DND-41 (cell line): Measurements from ENCODE around the gene RALBP1.

Experiments
- ATAC-seq: fragments of 200-7000 bp; cut with Tn5 transposase; 3 replicates; pipeline ENCODE4 v1.9.1; 2021; ENCODE audit warnings: low read depth; ENCODE audit not compliant: insufficient read depth
- DNase-seq: peaks from one replicate; pipeline ENCODE4 v3.0.0-alpha.2; 2020
- H2AFZ ChIP-seq: 2 replicates; pipeline ENCODE4 v1.6.0; 2012; ENCODE audit warnings: low read depth, low read length
- H3K27ac ChIP-seq: 2 replicates; pipeline ENCODE4 v1.5.1; 2012; ENCODE audit warnings: low read length, inconsistent platforms
- H3K27me3 ChIP-seq: fragments of 200-600 bp; sonication (generic); 2 replicates; pipeline ENCODE4 v1.6.0; 2012; ENCODE audit warnings: low read length, mild to moderate bottlenecking, inconsistent platforms; ENCODE audit not compliant: insufficient read depth, poor library complexity
- H3K36me3 ChIP-seq: 2 replicates; pipeline ENCODE4 v1.5.1; 2012; ENCODE audit warnings: low read length, inconsistent platforms; ENCODE audit not compliant: insufficient read depth
- H3K4me1 ChIP-seq: 2 replicates; pipeline ENCODE4 v1.5.1; 2012; ENCODE audit warnings: mild to moderate bottlenecking, low read length; ENCODE audit not compliant: insufficient read depth
- H3K4me2 ChIP-seq: 2 replicates; pipeline ENCODE4 v1.6.0; 2012; ENCODE audit warnings: mild to moderate bottlenecking, moderate library complexity, low read length, inconsistent platforms; ENCODE audit not compliant: insufficient read depth
- H3K4me3 ChIP-seq, 2 experiments: fragments of 200-600 bp in 1 of 2; shearing (Covaris generic) in 1 of 2; 2 replicates each; pipeline ENCODE4 v1.5.1; 2012 to 2016; ENCODE audit warnings: inconsistent platforms in 2 of 2, low read length in 2 of 2, mild to moderate bottlenecking in 2 of 2, low read depth in 1 of 2, moderate library complexity in 1 of 2
- H3K79me2 ChIP-seq: 2 replicates; pipeline ENCODE4 v1.6.0; 2012; ENCODE audit warnings: low read length, inconsistent platforms; ENCODE audit not compliant: insufficient read depth
- H3K9ac ChIP-seq: 2 replicates; pipeline ENCODE4 v1.6.0; 2012; ENCODE audit warnings: low read depth, mild to moderate bottlenecking, inconsistent platforms, low read length, moderate library complexity
- H3K9me3 ChIP-seq: 2 replicates; pipeline ENCODE4 v1.5.1; 2012; ENCODE audit warnings: low read length, moderate library complexity, mild to moderate bottlenecking, inconsistent platforms; ENCODE audit not compliant: insufficient read depth, severe bottlenecking
- H4K20me1 ChIP-seq: 2 replicates; pipeline ENCODE4 v1.6.0; 2012; ENCODE audit warnings: low read length; ENCODE audit not compliant: insufficient read depth
- EZH2 ChIP-seq: IDR thresholded peaks from 3 replicates; pipeline ENCODE4 v1.6.1; 2012; ENCODE audit warnings: borderline replicate concordance, low read depth, mild to moderate bottlenecking, moderate library complexity, low read length, inconsistent platforms; ENCODE audit not compliant: severe bottlenecking
- TF ChIP-seq, protein P1 (sequence below): IDR thresholded peaks from 2 replicates; pipeline ENCODE4 v1.5.1; 2012; ENCODE audit warnings: borderline replicate concordance, low read length, moderate library complexity, mild to moderate bottlenecking; ENCODE audit not compliant: poor library complexity, severe bottlenecking; ENCODE audit errors: extremely low read depth

RALBP1 gene

DNA sequence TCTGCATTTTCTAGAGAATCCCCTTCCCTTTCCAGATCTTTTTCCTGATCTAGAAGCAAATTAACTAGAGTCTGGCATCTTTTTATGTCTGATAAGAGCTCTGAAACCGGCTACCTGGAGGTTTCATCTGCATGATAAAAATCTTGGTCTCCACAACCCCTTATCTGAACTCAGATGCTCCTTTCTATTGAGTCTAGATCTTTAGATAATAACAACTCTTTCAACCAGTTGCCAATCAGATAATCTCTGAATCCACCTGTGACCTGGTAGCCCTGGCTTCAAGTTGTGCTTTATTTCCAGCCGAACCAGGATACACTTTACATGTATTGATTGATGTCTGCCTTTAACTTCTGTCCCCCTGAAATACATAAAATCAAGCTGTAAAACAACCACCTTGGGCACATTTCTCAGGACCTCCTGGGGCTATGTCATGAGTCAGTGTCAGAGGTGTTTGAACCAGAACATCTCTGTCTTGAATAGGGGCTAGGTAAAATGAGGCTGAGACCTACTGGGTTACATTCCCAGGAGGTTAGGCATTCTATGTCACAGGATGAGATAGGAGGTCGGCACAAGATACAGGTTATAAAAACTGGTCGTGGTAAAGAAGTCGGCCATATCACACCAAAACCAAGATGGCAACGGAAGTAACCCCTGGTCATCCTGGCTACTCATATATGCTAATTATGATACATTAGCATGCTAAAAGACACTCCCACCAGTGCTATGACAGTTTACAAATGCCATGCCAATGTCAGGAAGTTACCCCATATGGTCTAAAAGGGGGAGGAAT is 20.8 kb downstream of the RALBP1 start:
- Histone ChIP-seq H3K36me3 (peaks cover 12% of the 10 kb centered on the region), H3K4me3 (no peak overlapping the region), H3K27me3 (no peaks in the 10 kb centered on the region), H3K79me2 (peaks cover 96% of the 10 kb centered on the region), H3K27ac (no peak overlapping the region), H2AFZ (no peak overlapping the region), H4K20me1 (peaks cover 30% of the 10 kb centered on the region; the same call in 1 of the 2 replicates), H3K4me1 (no peaks in the 10 kb centered on the region), H3K4me2 (no peak overlapping the region), H3K9ac (no peak overlapping the region), H3K9me3 (peaks cover 9% of the 10 kb centered on the region)
- no peak for ATAC-seq
- TF ChIP-seq, protein P1, sequence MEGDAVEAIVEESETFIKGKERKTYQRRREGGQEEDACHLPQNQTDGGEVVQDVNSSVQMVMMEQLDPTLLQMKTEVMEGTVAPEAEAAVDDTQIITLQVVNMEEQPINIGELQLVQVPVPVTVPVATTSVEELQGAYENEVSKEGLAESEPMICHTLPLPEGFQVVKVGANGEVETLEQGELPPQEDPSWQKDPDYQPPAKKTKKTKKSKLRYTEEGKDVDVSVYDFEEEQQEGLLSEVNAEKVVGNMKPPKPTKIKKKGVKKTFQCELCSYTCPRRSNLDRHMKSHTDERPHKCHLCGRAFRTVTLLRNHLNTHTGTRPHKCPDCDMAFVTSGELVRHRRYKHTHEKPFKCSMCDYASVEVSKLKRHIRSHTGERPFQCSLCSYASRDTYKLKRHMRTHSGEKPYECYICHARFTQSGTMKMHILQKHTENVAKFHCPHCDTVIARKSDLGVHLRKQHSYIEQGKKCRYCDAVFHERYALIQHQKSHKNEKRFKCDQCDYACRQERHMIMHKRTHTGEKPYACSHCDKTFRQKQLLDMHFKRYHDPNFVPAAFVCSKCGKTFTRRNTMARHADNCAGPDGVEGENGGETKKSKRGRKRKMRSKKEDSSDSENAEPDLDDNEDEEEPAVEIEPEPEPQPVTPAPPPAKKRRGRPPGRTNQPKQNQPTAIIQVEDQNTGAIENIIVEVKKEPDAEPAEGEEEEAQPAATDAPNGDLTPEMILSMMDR: no peak
- no peak for TF ChIP-seq EZH2
- no peak for DNase-seq

DNA sequence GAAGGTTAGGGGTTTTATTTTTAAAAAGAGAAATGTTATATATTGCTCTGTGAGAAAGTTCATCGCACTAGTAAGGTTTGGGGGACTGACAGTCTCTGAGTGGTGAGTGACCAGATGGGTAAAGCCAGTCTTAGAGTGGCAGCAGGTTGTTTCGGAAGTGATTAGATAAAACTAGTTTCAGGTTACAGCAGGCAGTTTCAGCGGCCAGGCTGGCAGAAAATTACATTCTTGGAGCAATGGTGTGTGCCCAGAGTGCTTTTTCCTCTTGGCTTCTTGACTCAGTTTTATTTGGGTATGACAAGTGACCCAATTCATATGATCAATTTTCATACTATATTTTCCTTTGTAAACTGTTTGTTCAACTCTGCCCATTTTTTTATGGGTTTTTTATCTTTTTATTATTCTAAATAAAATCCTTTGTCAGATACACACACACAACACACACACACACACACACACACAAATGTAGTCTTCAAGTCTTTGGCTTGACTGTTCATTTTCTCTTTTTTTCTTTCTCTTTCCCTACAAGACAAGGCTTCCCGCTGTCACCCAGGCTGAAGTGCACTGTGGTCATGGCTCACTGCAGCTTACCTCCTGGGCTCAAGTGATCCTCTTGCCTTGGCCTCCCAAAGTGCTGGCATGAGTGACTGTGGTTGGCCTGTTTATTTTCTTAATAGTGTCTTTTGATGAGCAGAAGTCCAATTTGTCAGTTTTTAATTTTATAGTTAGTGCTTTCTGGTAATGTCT is 30.9 kb downstream of the RALBP1 start:
- H3K79me2 ChIP-seq: peaks cover 97% of the 10 kb centered on the region
- H3K4me3 ChIP-seq: no peak overlapping the region
- H3K36me3 ChIP-seq: peaks cover 8% of the 10 kb centered on the region
- H3K27ac ChIP-seq: no peak overlapping the region
- no peak overlapping the region for H3K9ac ChIP-seq
- H2AFZ ChIP-seq: no peak overlapping the region
- TF ChIP-seq, protein P1: no peak
- TF ChIP-seq EZH2: no peak
- peaks cover 25% of the 10 kb centered on the region for H4K20me1 ChIP-seq
- no peak overlapping the region for H3K4me2 ChIP-seq
- no peak for DNase-seq
- ATAC-seq: no peak
- H3K9me3 ChIP-seq: peaks cover 8% of the 10 kb centered on the region
- no peaks in the 10 kb centered on the region for H3K27me3 ChIP-seq
- H3K4me1 ChIP-seq: no peaks in the 10 kb centered on the region

DNA sequence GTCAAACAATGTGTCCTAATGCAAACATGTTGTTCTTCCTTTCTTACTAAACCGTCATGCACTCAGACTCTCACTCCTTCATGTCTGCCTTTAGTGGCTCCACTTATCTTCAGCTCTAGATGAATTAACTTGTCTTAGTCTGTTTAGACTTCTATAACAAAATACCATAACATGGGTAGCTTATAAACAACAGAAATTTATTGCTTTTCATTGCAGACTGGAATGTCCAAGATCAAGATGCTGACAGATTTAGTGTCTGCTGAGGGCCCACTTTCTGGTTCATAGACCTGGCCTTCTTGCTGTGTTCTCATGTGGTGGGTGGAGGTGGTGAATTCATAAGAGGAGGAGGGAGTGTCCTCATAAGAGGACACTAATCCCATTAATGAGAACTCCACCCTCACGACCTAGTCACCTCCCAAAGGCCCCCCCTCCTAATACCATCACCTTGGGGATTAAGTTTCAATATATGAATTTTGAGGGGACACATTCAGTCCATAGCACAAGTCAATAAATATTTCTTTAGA is 32.3 kb downstream of the RALBP1 start:
- Histone ChIP-seq H3K4me2 (no peak overlapping the region), H3K9ac (no peak overlapping the region), H3K36me3 (0 out of 2 replicates have a peak, but pooled peaks cover under 1% of the 10 kb centered on the region)

More for the DNA sequence above, 32.3 kb downstream of the RALBP1 start:
- Histone ChIP-seq H3K27me3 (no peaks in the 10 kb centered on the region), H3K79me2 (peaks cover 97% of the 10 kb centered on the region), H4K20me1 (peaks cover 25% of the 10 kb centered on the region), H2AFZ (no peak overlapping the region), H3K4me3 (no peak overlapping the region), H3K9me3 (no peaks in the 10 kb centered on the region), H3K4me1 (no peaks in the 10 kb centered on the region), H3K27ac (no peak overlapping the region)
- DNase-seq (no peak), ATAC-seq (no peak)
- TF ChIP-seq, protein P1: no peak
